Prostate gland (tissue), 2 donors: ENCODE data around the gene FSD1L. TPM values are rescaled to one million over a fixed set of nuclear protein-coding genes. Genes with fewer than 3 reads are reported as not detected.

Source experiments
- DNase-seq: peaks from one replicate; pipeline ENCODE4 v3.0.0-alpha.2; 2019; ENCODE audit warnings: low spot score
- H3K27ac ChIP-seq, 2 donors: fragments of 200-600 bp; sonication (generic); 2 replicates each; pipeline ENCODE4 v1.5.1; 2017 to 2019
- H3K27me3 ChIP-seq: fragments of 200-600 bp; sonication (generic); replicated peaks from 2 replicates; pipeline ENCODE4 v1.5.1; 2019; ENCODE audit not compliant: insufficient read depth
- H3K36me3 ChIP-seq, 2 donors: fragments of 200-600 bp; sonication (generic); 1 replicate in 1 of 2; 2 replicates in 1 of 2; pipeline versions ENCODE4 v1.5.1 to v1.8.1; 2017 to 2019
- H3K4me1 ChIP-seq: fragments of 200-600 bp; sonication (generic); replicated peaks from 2 replicates; pipeline ENCODE4 v1.5.1; 2019
- H3K4me3 ChIP-seq, 2 donors: fragments of 200-600 bp; sonication (generic); 2 replicates each; pipeline ENCODE4 v1.5.1; 2017 to 2019
- H3K9me3 ChIP-seq: fragments of 200-600 bp; sonication (generic); 2 replicates; pipeline ENCODE4 v1.5.1; 2017
- CTCF ChIP-seq, 4 experiments: fragments of 200-600 bp in 2 of 4; fragments of 450-650 bp in 2 of 4; sonication (generic) in 2 of 4; IDR thresholded peaks; 1 replicate in 3 of 4; 2 replicates in 1 of 4; pipeline ENCODE4 v1.5.1; 2016 to 2019; ENCODE audit warnings: antibody characterized with exemption in 4 of 4, mild to moderate bottlenecking in 2 of 4, moderate library complexity in 2 of 4
- POLR2A ChIP-seq: fragments of 450-650 bp; IDR thresholded peaks from one replicate; pipeline ENCODE4 v1.6.1; 2016; ENCODE audit warnings: antibody characterized with exemption, mild to moderate bottlenecking
- POLR2AphosphoS5 ChIP-seq: sonication (generic); formaldehyde crosslinking; IDR thresholded peaks from one replicate; pipeline ENCODE4 v1.6.1; 2017; ENCODE audit warnings: antibody characterized with exemption
- WGBS: methylation state at CpG from one replicate; pipeline ENCODE4 v1.1.5; 2018; 5-methylcytosine and 5-hydroxymethylcytosine counted together
- intact Hi-C: fragments of 100-400 bp; cut with DNase I; formaldehyde crosslinking; loops from one replicate; pipeline ENCODE4 v1.14.2; 2022
- total RNA-seq, 2 donors: library from RNA; depleted of rRNA; stranded (reverse); fragments of >200 nt; gene quantifications; one replicate each; pipeline ENCODE4 v1.1.0, GENCODE V29; 2016

The FSD1L gene
- total RNA-seq, 2 donors from 2014 or later = 1.6 to 4.8 TPM

GRCh38 chr9:105503881-105504280 lies 56.0 kb downstream of the FSD1L start:
- Histone ChIP-seq H3K9me3 (no peaks in the 10 kb centered on the region), H3K27me3 (no peaks in the 10 kb centered on the region), H3K27ac (no peak overlapping the region), H3K36me3 (no peaks in the 10 kb centered on the region), H3K4me1 (no peaks in the 10 kb centered on the region), H3K4me3 (no peak overlapping the region)
- no peak for TF ChIP-seq POLR2A
- TF ChIP-seq POLR2AphosphoS5 = no peak
- no peak for TF ChIP-seq CTCF (IDR thresholded peaks at IDR 0.05)
- no peak for DNase-seq
- intact Hi-C loops = no loop called here

- Histone ChIP-seq H3K9me3 (no peaks in the 10 kb centered on the region), H3K4me3 (no peak overlapping the region), H3K27me3 (no peaks in the 10 kb centered on the region), H3K36me3 (no peaks in the 10 kb centered on the region), H3K27ac (no peak overlapping the region), H3K4me1 (no peaks in the 10 kb centered on the region)
- intact Hi-C loops = no loop called here
- DNase-seq = no peak
- WGBS = 89% methylated on average over 4 of the region's 4 CpGs
- TF ChIP-seq CTCF (IDR thresholded peaks at IDR 0.05) (no peak), POLR2A (no peak), POLR2AphosphoS5 (no peak)
These were observed 59.4 kb downstream of the FSD1L start for GRCh38 chr9:105507096-105507790.

GRCh38 chr9:105508530-105508929 lies 60.7 kb downstream of the FSD1L start:
- no peaks in the 10 kb centered on the region for H3K4me1 ChIP-seq
- DNase-seq = no peak
- H3K4me3 ChIP-seq = no peak overlapping the region
- TF ChIP-seq CTCF (IDR thresholded peaks at IDR 0.05) (no peak), POLR2A (no peak)
- WGBS = 98% methylated on average over 2 of the region's 2 CpGs
- intact Hi-C loops = no loop called here
- no peaks in the 10 kb centered on the region for H3K27me3 ChIP-seq
- no peaks in the 10 kb centered on the region for H3K36me3 ChIP-seq
- H3K27ac ChIP-seq = no peak overlapping the region
- no peaks in the 10 kb centered on the region for H3K9me3 ChIP-seq

- intact Hi-C loops = no loop called here
- H3K4me3 ChIP-seq = no peak overlapping the region
- DNase-seq = no peak
- no peak for TF ChIP-seq POLR2AphosphoS5
- no peak for TF ChIP-seq CTCF (IDR thresholded peaks at IDR 0.05)
- no peak for TF ChIP-seq POLR2A
- no peaks in the 10 kb centered on the region for H3K27me3 ChIP-seq
- no peaks in the 10 kb centered on the region for H3K36me3 ChIP-seq
- H3K27ac ChIP-seq = no peak overlapping the region
- no peaks in the 10 kb centered on the region for H3K9me3 ChIP-seq
- no peaks in the 10 kb centered on the region for H3K4me1 ChIP-seq
- 94% methylated on average over 1 of the region's 1 CpG for WGBS
These were observed 62.2 kb downstream of the FSD1L start for GRCh38 chr9:105510024-105510423.

- H3K27ac ChIP-seq = no peak overlapping the region
- no peaks in the 10 kb centered on the region for H3K9me3 ChIP-seq
- H3K4me1 ChIP-seq = no peaks in the 10 kb centered on the region
- TF ChIP-seq POLR2AphosphoS5 = no peak
- no peak for TF ChIP-seq POLR2A
- DNase-seq = no peak
- H3K4me3 ChIP-seq = no peak overlapping the region
- H3K36me3 ChIP-seq = no peaks in the 10 kb centered on the region
- H3K27me3 ChIP-seq = no peaks in the 10 kb centered on the region
- intact Hi-C loops = no loop called here
These were observed 63.6 kb downstream of the FSD1L start for GRCh38 chr9:105511446-105511845.
